ENCODE data around the gene ATF5.

The ATF5 gene

DNA sequence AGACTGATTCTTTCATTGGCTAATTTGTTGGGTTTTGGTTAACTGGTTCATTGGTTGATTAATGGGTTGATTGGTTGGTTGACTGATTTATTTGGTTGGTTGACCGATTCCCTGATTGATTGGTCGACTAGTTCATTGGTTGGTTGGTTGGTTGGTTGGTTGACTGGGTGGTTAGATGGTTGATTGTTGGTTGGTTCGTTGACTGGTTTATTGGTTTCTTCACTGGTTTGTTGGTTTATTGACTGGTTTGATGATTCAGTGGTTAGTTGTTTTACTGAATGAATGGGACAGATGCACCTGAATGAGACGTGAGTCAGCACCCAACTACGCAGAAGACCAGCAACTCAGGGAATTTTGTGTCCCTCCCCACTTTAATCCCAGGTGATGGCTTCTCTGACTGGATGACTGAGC is 3.0 kb downstream of the ATF5 start:
- no peaks in the 10 kb centered on the region for H3K27me3 ChIP-seq (ENCODE audit: insufficient read depth, poor library complexity, severe bottlenecking)
- H3K27ac ChIP-seq (ENCODE audit: poor library complexity, severe bottlenecking): peak overlapping the region; percentile 78
- H3K36me3 ChIP-seq (ENCODE audit: low read depth): peaks cover 20% of the 10 kb centered on the region
- no peak overlapping the region for H3K4me3 ChIP-seq (ENCODE audit: severe bottlenecking)
- H3K9me3 ChIP-seq (ENCODE audit: severe bottlenecking): no peaks in the 10 kb centered on the region
- DNase-seq (ENCODE audit: low spot score): no peak
- peaks cover 11% of the 10 kb centered on the region for H3K4me1 ChIP-seq (ENCODE audit: insufficient read depth, poor library complexity, severe bottlenecking)
- peak; percentile 72 for ATAC-seq (ENCODE audit: low read depth)
- TF ChIP-seq, protein P1, sequence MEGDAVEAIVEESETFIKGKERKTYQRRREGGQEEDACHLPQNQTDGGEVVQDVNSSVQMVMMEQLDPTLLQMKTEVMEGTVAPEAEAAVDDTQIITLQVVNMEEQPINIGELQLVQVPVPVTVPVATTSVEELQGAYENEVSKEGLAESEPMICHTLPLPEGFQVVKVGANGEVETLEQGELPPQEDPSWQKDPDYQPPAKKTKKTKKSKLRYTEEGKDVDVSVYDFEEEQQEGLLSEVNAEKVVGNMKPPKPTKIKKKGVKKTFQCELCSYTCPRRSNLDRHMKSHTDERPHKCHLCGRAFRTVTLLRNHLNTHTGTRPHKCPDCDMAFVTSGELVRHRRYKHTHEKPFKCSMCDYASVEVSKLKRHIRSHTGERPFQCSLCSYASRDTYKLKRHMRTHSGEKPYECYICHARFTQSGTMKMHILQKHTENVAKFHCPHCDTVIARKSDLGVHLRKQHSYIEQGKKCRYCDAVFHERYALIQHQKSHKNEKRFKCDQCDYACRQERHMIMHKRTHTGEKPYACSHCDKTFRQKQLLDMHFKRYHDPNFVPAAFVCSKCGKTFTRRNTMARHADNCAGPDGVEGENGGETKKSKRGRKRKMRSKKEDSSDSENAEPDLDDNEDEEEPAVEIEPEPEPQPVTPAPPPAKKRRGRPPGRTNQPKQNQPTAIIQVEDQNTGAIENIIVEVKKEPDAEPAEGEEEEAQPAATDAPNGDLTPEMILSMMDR (IDR thresholded peaks at IDR 0.05; ENCODE audit: poor library complexity, severe bottlenecking): no peak

DNA sequence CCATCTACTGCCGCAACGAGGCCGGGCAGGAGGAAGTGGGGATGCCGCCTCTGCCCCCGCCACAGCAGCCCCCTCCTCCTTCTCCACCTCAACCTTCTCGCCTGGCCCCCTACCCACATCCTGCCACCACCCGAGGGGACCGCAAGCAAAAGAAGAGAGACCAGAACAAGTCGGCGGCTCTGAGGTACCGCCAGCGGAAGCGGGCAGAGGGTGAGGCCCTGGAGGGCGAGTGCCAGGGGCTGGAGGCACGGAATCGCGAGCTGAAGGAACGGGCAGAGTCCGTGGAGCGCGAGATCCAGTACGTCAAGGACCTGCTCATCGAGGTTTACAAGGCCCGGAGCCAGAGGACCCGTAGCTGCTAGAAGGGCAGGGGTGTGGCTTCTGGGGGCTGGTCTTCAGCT is 3.7 kb downstream of the ATF5 start:
- H3K27me3 ChIP-seq (ENCODE audit: insufficient read depth, poor library complexity, severe bottlenecking): no peaks in the 10 kb centered on the region
- no peak for DNase-seq (ENCODE audit: low spot score)
- peaks cover 10% of the 10 kb centered on the region for H3K4me1 ChIP-seq (ENCODE audit: insufficient read depth, poor library complexity, severe bottlenecking)
- H3K27ac ChIP-seq (ENCODE audit: poor library complexity, severe bottlenecking): peak overlapping the region; percentile 78
- peaks cover 13% of the 10 kb centered on the region for H3K36me3 ChIP-seq (ENCODE audit: low read depth)
- no peak overlapping the region for H3K4me3 ChIP-seq (ENCODE audit: severe bottlenecking)
- no peak for ATAC-seq (ENCODE audit: low read depth)
- TF ChIP-seq, protein P1 (IDR thresholded peaks at IDR 0.05; ENCODE audit: poor library complexity, severe bottlenecking): no peak
- H3K9me3 ChIP-seq (ENCODE audit: severe bottlenecking): no peaks in the 10 kb centered on the region

DNA sequence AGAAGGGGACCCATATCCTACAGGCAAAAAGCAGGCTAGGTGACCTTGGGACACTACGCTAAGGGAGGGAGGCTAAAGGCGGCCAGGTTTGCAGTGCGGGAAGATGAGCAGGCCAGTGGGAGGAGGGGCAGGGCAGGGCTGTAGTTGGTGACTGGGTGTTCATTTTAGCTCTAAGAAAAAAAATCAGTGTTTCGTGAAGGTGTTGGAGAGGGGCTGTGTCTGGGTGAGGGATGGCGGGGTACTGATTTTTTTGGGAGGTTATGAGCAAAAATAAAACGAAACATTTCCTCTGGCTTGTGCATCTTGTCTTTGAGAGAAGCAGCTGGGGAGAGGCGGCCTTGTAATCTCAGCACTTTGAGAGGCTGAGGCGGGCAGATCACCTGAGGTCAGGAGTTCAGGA is 4.6 kb downstream of the ATF5 start:
- Histone ChIP-seq H3K9me3 (ENCODE audit: severe bottlenecking) (no peaks in the 10 kb centered on the region), H3K4me1 (ENCODE audit: insufficient read depth, poor library complexity, severe bottlenecking) (peaks cover 5% of the 10 kb centered on the region), H3K4me3 (ENCODE audit: severe bottlenecking) (no peak overlapping the region), H3K36me3 (ENCODE audit: low read depth) (peaks cover 8% of the 10 kb centered on the region), H3K27ac (ENCODE audit: poor library complexity, severe bottlenecking) (no peak overlapping the region), H3K27me3 (ENCODE audit: insufficient read depth, poor library complexity, severe bottlenecking) (no peaks in the 10 kb centered on the region)
- DNase-seq (ENCODE audit: low spot score): no peak
- no peak for ATAC-seq (ENCODE audit: low read depth)
- TF ChIP-seq, protein P1 (IDR thresholded peaks at IDR 0.05; ENCODE audit: poor library complexity, severe bottlenecking): no peak

DNA sequence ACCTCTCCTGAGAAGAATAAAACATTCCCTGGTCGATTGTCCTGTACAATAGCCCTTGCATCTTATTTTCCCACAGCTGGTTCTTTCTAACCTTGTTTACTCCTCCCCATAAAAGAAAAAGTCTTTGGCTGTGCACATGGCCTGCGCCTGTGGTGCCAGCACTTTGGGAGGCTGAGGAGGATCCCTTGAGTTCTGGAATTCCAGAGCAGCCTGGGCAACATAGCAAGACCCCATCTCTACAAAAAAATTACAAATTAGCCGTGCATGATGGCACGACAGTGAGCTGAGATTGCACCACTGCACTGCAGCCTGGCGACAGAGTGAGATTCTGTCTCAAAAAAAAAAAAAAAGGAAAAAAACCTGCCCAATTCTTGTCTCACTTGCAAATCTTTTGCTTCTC is 7.5 kb downstream of the ATF5 start:
- Histone ChIP-seq H3K36me3 (ENCODE audit: low read depth) (no peaks in the 10 kb centered on the region; the same call in none of the 2 replicates), H3K4me1 (ENCODE audit: insufficient read depth, poor library complexity, severe bottlenecking) (peaks cover 5% of the 10 kb centered on the region), H3K4me3 (ENCODE audit: severe bottlenecking) (no peak overlapping the region), H3K9me3 (ENCODE audit: severe bottlenecking) (no peaks in the 10 kb centered on the region), H3K27me3 (ENCODE audit: insufficient read depth, poor library complexity, severe bottlenecking) (no peaks in the 10 kb centered on the region), H3K27ac (ENCODE audit: poor library complexity, severe bottlenecking) (no peak overlapping the region)
- no peak for DNase-seq (ENCODE audit: low spot score)
- TF ChIP-seq, protein P1 (IDR thresholded peaks at IDR 0.05; ENCODE audit: poor library complexity, severe bottlenecking): no peak
- ATAC-seq (ENCODE audit: low read depth): no peak

DNA sequence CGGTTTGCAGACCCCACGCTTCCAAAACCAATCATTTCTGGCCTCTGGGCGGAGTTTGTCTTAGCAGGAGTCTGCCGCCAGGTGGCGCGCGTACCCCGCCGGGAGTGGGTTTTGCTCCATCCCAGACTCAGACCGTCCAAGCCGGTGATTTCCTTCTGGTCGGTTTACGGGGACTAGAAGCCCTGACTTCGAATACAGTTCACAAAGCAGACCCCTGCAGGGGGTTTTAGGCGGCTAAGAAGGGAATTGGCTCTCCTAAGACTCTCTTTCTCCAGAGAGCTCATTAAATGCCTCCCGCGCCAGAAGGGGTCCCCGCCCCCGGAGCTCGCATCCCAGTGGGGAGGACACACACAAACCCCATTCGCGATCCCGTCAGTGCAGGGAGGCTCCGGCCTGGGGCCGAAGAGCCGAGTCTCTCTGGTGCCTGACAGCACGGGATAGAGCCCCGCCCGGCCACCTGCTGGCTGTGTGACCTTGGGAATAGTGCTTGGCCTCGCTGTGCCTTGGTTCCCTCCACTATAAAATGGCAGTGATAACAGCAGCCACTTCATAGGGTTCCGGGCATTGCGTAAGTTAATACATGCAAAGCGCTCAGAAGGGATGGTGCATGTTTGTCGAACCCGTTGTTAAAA is 8.9 kb downstream of the ATF5 start:
- H3K36me3 ChIP-seq (ENCODE audit: low read depth): no peaks in the 10 kb centered on the region
- peak; percentile 84 for ATAC-seq (ENCODE audit: low read depth)
- no peaks in the 10 kb centered on the region for H3K9me3 ChIP-seq (ENCODE audit: severe bottlenecking)
- DNase-seq (ENCODE audit: low spot score): no peak
- TF ChIP-seq, protein P1 (IDR thresholded peaks at IDR 0.05; ENCODE audit: poor library complexity, severe bottlenecking): peak; percentile 96
- H3K4me1 ChIP-seq (ENCODE audit: insufficient read depth, poor library complexity, severe bottlenecking): no peaks in the 10 kb centered on the region
- H3K27me3 ChIP-seq (ENCODE audit: insufficient read depth, poor library complexity, severe bottlenecking): no peaks in the 10 kb centered on the region
- no peak overlapping the region for H3K27ac ChIP-seq (ENCODE audit: poor library complexity, severe bottlenecking)
- peak overlapping the region; percentile 12 for H3K4me3 ChIP-seq (ENCODE audit: severe bottlenecking)

All from RWPE2 (cell line).